GM21447 (cell line): ENCODE data around the gene SLC35D3.
"Not testable (repeated sequence)": the region's sequence is repeated elsewhere in the genome, so short reads cannot be mapped to it uniquely, and the experiment has no call there.

ENCODE experiments used
- ATAC-seq: cut with Tn5 transposase; IDR thresholded peaks from one replicate; pipeline ENCODE4 v1.9.1; 2021; ENCODE audit not compliant: unreplicated experiment

The SLC35D3 gene

DNA sequence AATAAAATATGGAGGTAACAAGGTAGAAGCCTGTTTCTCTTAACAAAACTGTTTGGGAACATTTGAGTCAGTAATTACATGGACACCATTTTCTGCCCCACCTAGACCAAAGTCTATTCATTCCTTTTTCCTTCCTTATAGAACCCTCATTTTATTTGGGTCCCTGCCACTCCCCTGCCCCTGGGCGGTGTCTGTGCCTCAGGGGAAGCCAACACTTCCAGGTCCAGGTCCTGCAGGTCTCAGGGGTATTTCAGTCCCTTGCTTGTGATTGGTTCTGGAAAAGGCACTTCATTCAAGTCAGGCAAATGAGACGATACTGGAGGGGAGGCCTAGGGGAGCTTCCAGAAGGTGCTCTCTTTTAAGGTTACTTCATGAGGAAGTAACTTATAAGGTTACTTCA, 42.3 kb downstream of the SLC35D3 start:
- no peak for ATAC-seq

DNA sequence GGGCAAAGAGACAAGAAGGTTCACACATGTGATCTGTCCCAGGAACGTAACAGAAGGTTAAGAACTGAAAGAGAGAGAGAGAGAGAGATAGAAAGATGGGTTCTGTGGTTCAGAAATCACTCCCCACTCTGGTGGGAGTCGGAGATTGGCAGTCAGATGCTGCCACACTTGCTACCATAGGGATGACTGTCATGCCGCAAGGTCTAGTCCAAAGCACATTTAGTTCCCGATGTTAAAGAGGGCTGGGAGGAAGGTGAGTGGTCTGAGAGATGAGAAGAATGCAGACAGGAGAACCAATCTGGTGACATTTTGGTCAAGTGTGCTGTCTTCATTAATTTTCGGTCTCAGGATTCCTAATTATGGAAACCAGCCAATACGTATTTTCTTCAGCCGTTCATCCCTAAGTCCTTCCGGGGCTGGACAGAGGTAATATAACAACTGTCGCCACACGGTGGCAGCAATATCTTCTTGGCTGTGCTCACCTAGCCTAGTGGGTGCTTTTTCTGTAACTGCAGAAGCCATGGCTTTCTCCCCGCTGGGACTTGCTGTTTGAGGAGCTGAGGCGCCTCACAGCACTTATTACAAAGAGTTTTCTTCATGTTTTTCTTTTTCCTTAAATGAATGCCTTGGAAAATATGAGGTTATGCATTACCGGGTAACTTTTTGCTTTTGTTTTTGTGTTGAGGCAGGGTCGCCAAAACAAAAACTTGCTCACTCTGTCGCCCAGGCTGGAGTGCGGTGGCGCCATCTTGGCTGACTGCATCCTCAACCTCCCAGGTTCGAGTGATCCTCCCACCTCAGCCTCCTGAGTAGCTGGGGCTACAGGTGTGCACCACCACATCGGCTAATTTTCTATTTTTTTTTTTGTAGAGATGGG, 46.0 kb downstream of the SLC35D3 start:
- ATAC-seq: peak; percentile 81

GRCh38 chr6:136968837-136969236, 46.7 kb downstream of the SLC35D3 start:
- ATAC-seq: no peak

GRCh38 chr6:136969433-136969832, 47.3 kb downstream of the SLC35D3 start:
- ATAC-seq: no peak

DNA sequence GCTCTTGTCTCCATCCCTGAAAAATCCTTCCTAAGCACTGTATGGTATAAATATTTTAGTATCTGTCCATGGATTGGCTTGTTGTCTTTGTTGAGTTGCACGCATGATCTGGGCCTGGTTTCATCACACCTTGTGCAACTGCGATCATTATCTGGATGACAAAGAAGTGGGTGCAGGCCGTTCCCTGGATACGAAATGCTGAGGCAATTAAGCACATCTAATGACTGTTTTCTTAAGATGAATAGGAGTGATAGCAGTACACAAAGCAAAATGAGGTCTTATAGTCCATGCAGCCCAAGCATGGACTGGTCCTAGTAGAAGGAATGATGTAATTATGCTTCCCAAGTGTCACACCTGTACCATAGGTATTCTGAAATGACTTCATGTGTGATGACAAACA, 47.8 kb downstream of the SLC35D3 start:
- no peak for ATAC-seq

DNA sequence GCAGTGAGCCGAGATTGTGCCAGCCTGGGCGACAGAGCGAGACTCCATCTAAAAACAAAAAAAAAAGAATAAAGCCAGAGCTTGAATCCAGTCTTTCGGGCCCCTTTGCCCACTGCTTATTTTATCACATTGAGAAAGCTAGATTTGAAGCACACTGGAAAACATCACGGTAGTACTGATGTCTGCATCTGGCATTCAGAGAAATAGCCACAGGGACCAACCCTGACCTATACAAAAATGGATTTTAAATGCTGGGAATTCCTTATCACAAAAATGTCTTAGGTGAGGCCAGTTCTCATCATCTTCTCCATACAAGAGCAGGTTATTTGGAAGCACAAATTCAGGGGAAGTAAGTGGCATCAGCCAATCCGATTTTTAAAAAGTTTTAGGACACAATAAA, 49.5 kb downstream of the SLC35D3 start:
- no peak for ATAC-seq

DNA sequence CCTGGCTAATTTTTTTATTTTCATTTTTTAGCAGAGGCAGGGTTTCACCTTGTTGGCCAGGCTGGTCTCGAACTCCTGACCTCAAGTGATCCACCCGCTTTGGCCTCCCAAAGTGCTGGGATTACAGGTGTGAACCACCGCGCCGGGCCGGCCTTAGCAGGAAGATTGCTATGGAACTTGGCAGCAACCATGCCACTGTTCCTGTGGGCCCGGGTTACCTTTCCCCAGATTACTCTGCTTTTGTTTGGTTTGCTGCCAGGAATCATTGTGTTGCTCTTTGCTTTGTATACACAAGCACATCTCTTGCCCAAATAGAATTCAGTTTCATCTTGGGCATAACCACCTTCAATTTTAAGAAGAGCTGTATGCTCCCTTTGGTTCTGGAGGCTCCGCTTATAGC, 51.7 kb downstream of the SLC35D3 start:
- not testable (repeated sequence) for ATAC-seq
